HG02981 (cell line): Measurements from ENCODE around the gene DIP2A.
"Not testable (repeated sequence)": the region's sequence is repeated elsewhere in the genome, so short reads cannot be mapped to it uniquely, and the experiment has no call there.

ENCODE experiments used
- ATAC-seq: cut with Tn5 transposase; IDR thresholded peaks from one replicate; pipeline ENCODE4 v1.9.1; 2021; ENCODE audit warnings: mild to moderate bottlenecking, moderate library complexity; ENCODE audit not compliant: unreplicated experiment

The DIP2A gene

DNA sequence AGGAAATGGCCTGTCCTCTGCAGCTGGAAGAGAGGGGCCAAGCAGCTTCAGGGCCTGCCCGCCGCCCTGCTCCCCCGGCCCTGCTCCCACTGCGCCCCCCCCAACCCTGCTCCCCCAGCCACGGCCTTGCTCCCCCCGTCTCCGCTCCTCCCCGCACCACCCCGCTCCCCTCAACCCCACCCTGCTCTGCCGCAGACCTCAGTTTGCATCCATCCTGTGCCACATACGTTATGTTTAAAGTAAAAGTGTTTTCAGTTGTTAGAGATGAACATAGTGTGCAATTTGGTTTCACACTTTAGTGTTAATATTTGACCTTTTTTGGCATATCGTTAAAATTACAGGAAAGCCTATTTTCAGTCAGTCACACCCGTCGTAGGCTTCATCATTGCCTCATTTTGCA is 34.1 kb upstream of the DIP2A start:
- no peak for ATAC-seq

DNA sequence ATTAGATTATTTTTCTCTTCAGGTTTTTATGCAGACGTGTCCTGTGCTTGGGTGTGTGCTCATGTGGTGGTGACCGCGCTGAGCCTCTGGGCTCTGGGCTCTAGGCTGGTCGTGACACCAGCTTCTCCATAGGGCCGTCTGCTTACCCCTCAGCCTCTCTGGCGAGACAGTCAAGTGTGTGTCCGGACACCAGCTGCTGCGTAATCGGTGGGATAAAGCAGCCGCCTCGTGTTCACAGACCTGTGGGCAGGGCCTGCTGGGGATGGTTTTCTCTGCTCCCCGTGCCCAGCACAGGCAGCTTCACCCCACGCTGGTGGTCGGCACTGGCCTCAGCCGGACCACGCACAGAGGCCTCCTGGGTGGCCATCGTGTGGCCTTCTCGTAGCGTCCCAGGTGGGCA is 33.6 kb upstream of the DIP2A start:
- ATAC-seq, result no peak

- ATAC-seq, result no peak
Measured at GRCh38 chr21:46425571-46425970, 33.1 kb upstream of the DIP2A start.

DNA sequence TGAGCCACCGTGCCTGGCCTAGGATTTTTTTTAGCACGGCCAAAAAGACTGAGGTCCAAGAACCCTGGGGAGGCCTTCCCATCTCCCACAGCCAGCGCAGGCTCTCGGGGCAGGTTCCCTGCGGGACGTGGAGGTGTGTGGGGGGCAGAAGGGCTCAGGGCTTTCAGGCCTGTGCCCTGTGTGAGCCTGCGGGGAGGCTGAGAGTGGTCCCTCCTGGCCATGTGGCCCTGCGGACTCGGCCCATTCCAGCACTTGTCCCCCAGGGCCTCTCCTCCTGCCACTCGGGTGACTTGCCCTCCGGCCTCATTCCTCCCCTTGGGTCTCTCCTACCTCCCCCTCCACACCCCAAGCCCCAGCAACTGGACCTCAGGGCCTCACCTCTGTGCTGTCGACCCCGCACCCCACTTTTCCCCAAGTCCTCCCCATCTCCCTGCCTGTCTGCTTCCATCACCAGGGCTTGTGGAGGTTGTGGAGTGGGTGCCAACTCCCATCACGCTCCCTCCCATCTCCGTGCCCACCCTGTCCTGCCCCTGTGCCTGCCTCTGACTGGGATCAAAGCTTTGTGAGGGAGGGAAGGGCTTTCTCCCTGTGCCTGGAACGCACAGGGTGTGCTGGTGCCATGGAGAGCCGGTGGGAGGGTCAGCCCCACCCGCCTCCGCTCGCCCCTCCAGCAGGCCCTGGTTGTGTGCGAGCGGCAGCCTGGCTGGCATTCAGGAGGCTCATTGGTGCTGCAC is 32.2 kb upstream of the DIP2A start:
- ATAC-seq, result no peak

DNA sequence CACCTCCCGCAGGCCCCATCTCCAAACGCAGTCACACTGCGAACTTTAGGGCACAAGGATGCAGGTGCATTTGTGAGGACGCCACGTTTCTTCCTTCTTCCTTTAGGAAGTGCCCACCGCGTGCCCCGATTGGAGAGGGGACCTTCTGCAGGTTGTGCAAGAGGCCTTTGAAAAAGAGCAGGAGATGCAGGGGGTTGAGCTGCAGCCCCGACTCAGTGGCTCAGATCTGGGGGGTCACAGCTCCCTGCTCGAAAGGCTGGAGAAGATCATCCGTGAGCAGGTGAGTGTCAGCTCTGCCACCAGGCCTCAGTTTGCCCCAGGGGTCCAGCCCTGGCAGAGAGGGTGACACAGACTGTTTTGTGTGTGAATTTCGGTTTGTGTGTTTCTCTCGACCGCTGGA is 31.2 kb upstream of the DIP2A start:
- no peak for ATAC-seq

- ATAC-seq, result no peak
Measured at GRCh38 chr21:46428286-46428685, 30.4 kb upstream of the DIP2A start.

DNA sequence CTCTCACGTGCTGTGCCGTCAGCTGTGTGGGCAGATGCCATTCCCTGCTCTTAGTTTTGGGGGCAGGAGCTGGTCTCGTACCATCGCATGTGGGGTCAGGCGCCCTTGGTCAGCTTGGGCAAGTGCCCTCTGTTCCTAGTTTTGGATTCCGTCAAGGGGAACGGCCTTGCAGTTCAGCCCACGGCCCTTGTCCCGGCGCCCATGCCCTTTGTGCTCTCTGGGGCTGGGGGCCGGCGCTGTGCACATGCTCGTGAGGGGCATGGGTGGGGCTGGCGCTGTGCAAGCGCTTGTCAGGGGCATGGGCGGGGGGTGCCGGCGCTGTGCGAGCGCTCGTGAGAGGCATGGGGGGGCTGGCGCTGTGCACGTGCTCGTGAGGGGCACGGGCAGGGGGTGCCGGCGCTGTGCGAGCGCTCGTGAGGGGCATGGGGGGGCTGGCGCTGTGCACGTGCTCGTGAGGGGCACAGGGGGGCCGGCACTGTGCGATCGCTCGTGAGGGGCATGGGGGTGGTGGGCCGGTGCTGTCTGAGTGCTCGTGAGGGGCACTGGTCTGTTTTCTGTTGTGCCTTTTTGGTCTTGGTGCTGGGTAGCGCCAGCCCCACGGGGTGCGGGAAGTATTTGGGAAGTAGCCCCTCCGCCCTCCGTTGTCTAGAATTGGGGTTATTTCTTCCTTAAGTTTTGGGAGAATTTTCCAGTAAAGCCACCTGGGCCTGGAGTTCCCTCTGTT is 29.5 kb upstream of the DIP2A start:
- no peak for ATAC-seq

GRCh38 chr21:46429754-46430681 is 28.7 kb upstream of the DIP2A start:
- ATAC-seq, result no peak

- ATAC-seq, result no peak
Measured at GRCh38 chr21:46431448-46431847, 27.2 kb upstream of the DIP2A start.

GRCh38 chr21:46431884-46432488 is 26.7 kb upstream of the DIP2A start:
- no peak for ATAC-seq

- not testable (repeated sequence) for ATAC-seq
Measured at GRCh38 chr21:46433116-46433515, 25.6 kb upstream of the DIP2A start.

DNA sequence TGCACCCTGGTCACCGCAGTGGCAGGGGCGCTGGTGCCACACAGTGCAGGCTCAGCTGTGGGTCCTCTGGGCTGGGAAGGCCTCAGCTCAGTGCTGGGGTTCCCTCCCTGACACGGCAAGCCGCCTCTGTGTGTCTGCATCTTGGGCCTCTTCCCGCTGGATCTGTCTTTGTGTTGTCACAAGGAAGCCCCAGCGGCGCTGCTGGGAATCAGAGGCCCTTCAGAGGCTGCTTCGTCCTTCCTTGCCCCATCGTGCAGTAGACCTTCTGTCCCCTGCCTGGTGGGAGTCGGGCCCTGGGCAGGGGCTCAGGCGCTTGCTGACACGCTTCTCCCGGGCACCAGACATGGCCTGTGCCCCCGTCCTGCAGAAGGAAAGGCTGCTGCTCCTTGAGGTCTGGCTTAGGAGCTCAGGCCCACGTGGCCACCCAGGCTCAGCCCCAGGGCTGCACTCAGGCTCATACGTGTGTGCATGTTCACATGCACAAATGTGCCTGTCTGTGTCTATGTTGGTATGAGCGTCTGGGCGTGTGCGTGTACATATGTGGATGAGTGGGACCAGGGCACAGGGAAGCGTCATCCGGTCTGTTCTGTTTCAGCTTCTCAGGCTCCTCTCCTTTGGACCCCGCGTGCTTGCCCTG is 24.3 kb upstream of the DIP2A start:
- ATAC-seq, result no peak

DNA sequence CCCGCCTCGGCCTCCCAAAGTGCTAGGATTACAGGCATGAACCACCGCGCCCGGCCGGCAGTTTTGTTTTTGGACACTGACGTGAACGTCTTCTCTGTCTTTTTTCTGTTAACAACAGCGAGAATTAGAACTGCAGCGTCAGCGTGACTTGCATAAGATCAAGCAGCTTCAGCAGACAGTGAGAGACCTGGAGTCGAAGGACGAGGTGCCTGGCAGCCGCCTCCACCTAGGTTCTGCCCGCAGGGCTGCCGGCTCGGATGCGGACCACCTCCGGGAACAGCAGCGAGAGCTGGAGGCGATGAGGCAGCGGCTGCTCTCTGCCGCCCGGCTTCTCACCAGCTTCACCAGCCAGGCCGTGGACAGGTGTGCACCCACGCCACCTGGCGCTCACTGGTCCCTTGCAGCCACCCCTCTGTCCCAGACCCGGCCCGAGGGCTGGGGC is 22.9 kb upstream of the DIP2A start:
- no peak for ATAC-seq

- no peak for ATAC-seq
Measured at GRCh38 chr21:46436621-46437020, 22.1 kb upstream of the DIP2A start.

DNA sequence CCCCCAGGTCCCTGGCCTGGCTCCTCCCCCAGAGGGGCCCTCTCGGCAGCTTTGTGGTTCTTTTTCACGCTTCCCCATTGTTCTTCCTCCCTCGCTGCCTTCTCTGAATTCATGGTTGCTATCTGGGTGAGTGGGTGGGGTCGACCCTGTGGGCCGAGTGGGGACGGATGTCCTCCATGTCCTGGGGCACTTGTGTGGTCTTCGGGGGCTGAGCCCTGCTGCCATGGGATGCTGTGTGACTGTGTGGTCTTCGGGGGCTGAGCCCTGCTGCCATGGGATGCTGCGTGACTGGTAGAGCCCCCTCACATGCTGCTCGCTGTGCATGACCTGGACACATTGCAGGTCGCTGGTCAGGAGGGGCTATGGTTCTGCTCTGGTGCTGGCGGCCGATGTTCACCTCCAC is 21.6 kb upstream of the DIP2A start:
- ATAC-seq, result no peak

DNA sequence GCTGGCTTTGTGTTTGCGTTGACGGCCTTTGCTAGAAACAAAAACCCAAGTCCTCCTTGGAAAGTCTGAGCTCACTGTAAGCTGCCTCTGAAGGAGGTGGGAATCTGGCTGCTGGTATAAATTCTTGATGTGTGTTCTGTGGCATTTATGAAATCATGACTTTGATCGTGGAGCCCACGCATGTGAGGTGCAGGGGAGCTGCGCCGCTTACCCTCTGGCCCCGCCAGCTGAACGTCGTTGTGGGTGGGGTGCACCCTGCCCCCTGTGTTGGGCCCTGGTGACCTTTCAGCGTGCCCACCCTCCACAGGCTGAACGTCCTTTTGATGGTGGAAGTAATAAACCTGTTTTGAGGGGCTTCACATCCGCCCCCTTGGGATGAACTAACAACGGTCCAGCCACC is 21.2 kb upstream of the DIP2A start:
- no peak for ATAC-seq

- ATAC-seq, result no peak
Measured at GRCh38 chr21:46438241-46438640, 20.4 kb upstream of the DIP2A start.

DNA sequence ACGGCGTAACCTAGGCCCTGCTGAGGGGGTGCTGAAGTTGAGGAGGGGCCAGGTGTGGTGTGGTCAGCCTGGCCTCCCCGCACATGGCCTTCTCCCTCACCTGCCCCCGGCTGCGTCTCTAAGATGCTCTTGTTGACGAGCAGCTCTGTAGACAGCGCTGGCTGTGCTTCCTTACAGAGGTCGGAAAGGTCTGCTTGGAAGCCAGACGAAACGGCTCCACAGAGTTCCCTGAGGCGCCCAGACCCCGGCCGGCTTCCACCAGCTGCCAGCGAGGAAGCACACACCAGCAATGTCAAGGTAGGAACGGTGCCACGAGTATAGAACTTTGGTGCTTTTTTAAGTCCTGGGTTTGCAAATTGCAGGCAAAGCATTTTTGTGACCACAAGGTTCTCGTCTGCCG is 18.8 kb upstream of the DIP2A start:
- no peak for ATAC-seq

DNA sequence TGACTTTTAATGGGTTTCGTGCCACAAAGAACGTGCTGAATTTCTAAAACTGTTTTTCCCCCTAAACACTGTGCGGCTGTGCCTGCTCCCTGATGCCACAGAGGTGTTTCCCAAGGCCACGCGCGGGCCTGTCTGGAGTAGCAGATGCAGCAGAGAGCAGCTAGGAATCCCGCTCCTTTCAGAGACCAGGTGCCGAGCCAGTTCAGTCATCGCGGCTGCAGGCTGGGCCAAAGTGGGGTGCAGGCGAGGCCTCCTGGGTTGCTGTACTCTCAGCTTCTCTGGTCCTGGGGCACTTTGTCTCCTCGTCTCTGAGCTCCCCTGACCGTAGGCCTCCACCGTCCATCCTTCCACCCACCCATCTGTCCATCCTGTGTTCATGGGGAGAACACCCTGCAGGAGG is 17.4 kb upstream of the DIP2A start:
- ATAC-seq, result no peak

DNA sequence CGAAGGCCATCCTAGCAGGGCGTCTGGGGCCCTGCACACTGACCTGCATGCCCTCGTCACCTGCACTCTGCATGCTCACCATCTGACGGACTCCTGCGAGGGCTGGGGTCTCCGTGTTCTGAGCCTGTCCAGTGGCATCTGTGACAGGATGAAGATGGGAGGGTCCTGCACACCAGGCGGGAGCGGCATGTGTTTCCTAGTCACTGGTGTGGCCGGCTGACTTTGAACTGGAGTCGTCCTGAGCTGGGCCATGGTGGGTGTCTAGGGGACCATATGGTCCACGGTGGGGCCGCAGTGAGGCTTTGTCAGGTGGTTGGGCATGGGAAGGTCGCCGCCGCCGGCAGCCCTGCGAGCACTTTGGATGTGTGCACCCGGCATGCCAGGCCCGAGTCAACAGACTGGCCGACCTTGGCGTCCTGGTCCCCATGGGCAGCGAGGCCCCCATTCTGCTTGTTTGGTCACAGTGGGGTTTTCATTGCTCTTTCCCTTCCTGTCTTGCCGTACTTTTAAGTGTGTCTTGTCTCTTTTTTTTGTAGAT is 16.7 kb upstream of the DIP2A start:
- ATAC-seq, result no peak
